Mucosa of rectum (tissue), 2 donors: ENCODE results near the gene DYRK3.
"Not testable (repeated sequence)": the region's sequence is repeated elsewhere in the genome, so short reads cannot be mapped to it uniquely, and the experiment has no call there.

Source experiments
- H3K27ac ChIP-seq, 2 donors: one replicate each; pipeline ENCODE4 v1.7.0; 2013; ENCODE audit warnings: inconsistent platforms in 2 of 2, low read depth in 2 of 2, low read length in 2 of 2
- H3K27me3 ChIP-seq, 2 donors: one replicate each; pipeline ENCODE4 v1.7.0; 2013; ENCODE audit warnings: low read length in 2 of 2; ENCODE audit not compliant: control insufficient read depth in 2 of 2, insufficient read depth in 2 of 2
- H3K36me3 ChIP-seq, 2 donors: one replicate each; pipeline ENCODE4 v1.7.0; 2013; ENCODE audit warnings: low read length in 2 of 2; ENCODE audit not compliant: control insufficient read depth in 2 of 2, insufficient read depth in 2 of 2
- H3K4me1 ChIP-seq, 2 donors: one replicate each; pipeline ENCODE4 v1.7.0; 2013; ENCODE audit warnings: low read length in 2 of 2, mild to moderate bottlenecking in 1 of 2; ENCODE audit not compliant: control insufficient read depth in 2 of 2, insufficient read depth in 2 of 2
- H3K4me3 ChIP-seq, 2 donors: one replicate each; pipeline ENCODE4 v1.7.0; 2013; ENCODE audit warnings: low read length in 2 of 2
- H3K9ac ChIP-seq, 2 donors: one replicate each; pipeline ENCODE4 v1.7.0; 2013; ENCODE audit warnings: low read length in 2 of 2, low read depth in 1 of 2, mild to moderate bottlenecking in 1 of 2
- H3K9me3 ChIP-seq, 2 donors: one replicate each; pipeline ENCODE4 v1.7.0; 2013; ENCODE audit warnings: low read length in 2 of 2; ENCODE audit not compliant: control insufficient read depth in 2 of 2
- donor health status: healthy.
- donor health status: Normal muscosa, but diverticular disease.

The DYRK3 gene

DNA sequence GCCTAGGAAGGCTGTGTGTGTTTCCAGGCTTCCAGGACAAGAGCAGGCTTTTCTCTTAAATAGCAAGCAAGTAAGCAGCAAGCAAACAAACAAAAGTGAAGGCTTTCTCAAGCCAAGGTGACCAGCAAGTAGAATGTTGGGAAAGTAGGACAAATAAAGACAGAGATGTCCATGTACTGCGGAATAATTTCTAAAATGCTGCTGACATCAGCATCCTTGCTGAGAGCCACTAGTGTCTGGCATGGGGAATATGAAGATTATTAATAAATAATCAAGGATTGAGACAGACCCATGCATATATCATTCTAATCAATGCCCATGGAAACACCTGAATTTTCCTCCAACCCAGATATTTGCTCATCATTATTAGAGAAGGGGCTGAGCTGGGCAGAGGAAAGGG, 6.4 kb upstream of the DYRK3 start:
- Histone ChIP-seq H3K36me3 (no peaks in the 10 kb centered on the region), H3K27ac (no peak overlapping the region), H3K9me3 (no peaks in the 10 kb centered on the region), H3K4me1 (no peaks in the 10 kb centered on the region), H3K9ac (no peak overlapping the region), H3K27me3 (no peaks in the 10 kb centered on the region), H3K4me3 (no peak overlapping the region)

DNA sequence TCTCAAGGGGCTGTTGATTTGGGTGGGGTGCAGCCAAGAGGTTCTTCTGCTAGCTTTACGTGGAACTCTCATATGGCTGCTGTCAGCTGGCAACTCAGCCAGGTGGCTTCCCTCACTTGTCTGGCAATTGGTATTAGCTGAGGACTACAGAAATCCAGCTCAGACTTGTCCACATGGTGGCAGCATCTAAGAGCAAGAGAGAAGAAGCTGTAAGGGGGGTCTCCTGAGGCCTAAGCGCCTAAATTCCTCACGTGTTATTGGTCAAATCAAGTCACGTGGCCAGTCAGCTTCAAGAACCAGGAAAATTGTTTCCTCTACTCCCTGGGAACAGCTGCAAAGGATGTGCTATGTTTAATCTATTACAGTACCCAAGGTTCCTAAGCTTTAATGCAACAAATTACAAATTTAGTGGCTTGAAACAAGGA, 4.2 kb upstream of the DYRK3 start:
- Histone ChIP-seq H3K27me3 (peaks cover 0 to 2% of the 10 kb centered on the region in 2 donors), H3K9ac (no peak overlapping the region), H3K9me3 (no peaks in the 10 kb centered on the region), H3K4me1 (peaks cover 10% of the 10 kb centered on the region in 2 donors), H3K27ac (no peak overlapping the region), H3K36me3 (no peaks in the 10 kb centered on the region), H3K4me3 (no peak overlapping the region)

DNA sequence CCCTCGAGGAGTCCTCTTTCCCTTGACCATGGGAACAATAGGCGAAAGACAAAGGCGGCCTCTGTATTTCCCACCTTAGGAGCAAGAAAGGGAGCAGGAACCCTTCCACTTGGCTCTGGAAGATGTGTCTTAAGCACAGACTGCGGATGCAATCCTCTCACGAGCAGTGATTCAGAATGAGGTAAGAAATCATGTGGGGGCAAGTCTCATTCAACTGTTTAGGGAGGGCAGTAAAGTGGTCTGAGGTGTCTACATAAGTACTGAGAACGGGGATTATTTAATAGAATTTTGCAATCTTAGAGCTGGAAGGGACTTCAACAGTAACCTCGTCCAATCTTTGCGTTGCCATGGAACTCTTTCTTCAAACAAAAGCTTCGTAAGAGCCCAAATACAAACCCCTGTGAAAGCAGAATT, 1.6 kb upstream of the DYRK3 start:
- Histone ChIP-seq H3K9ac (no peak overlapping the region), H3K4me1 (peaks cover 10 to 11% of the 10 kb centered on the region in 2 donors), H3K4me3 (no peak overlapping the region), H3K36me3 (no peaks in the 10 kb centered on the region), H3K27ac (no peak overlapping the region), H3K9me3 (no peaks in the 10 kb centered on the region), H3K27me3 (peaks cover 0 to 3% of the 10 kb centered on the region in 2 donors)

GRCh38 chr1:206634365-206635079, 814 bp upstream of the DYRK3 start:
- H3K9ac ChIP-seq, result peak overlapping the region; percentile 77
- H3K4me3 ChIP-seq, result peak overlapping the region; percentile 74 to 92
- no peaks in the 10 kb centered on the region for H3K9me3 ChIP-seq
- peaks cover 0 to 3% of the 10 kb centered on the region in 2 donors for H3K27me3 ChIP-seq
- H3K27ac ChIP-seq, result peak overlapping the region; percentile 46 to 56
- H3K4me1 ChIP-seq, result peaks cover 10 to 11% of the 10 kb centered on the region in 2 donors
- H3K36me3 ChIP-seq, result no peaks in the 10 kb centered on the region

GRCh38 chr1:206635978-206636345, 626 bp downstream of the DYRK3 start:
- H3K4me3 ChIP-seq, result peak overlapping the region; percentile 74 to 92
- peak overlapping the region; percentile 24 to 77 for H3K9ac ChIP-seq
- H3K27ac ChIP-seq, result peak overlapping the region in 1 of 2 donors; percentile 56
- H3K9me3 ChIP-seq, result no peaks in the 10 kb centered on the region
- H3K36me3 ChIP-seq, result no peaks in the 10 kb centered on the region
- peaks cover 10 to 11% of the 10 kb centered on the region in 2 donors for H3K4me1 ChIP-seq
- H3K27me3 ChIP-seq, result peaks cover 0 to 3% of the 10 kb centered on the region in 2 donors

- Histone ChIP-seq H3K9me3 (no peaks in the 10 kb centered on the region), H3K27ac (no peak overlapping the region), H3K4me3 (no peak overlapping the region), H3K9ac (no peak overlapping the region), H3K36me3 (no peaks in the 10 kb centered on the region), H3K4me1 (peaks cover 10 to 11% of the 10 kb centered on the region in 2 donors), H3K27me3 (peaks cover 0 to 3% of the 10 kb centered on the region in 2 donors)
Measured at GRCh38 chr1:206636671-206637070, 1.3 kb downstream of the DYRK3 start.

- Histone ChIP-seq H3K27me3 (peaks cover 0 to 3% of the 10 kb centered on the region in 2 donors), H3K36me3 (no peaks in the 10 kb centered on the region), H3K9ac (no peak overlapping the region), H3K9me3 (no peaks in the 10 kb centered on the region), H3K4me1 (peaks cover 10 to 11% of the 10 kb centered on the region in 2 donors), H3K27ac (no peak overlapping the region), H3K4me3 (no peak overlapping the region)
Measured at GRCh38 chr1:206637605-206638004, 2.3 kb downstream of the DYRK3 start.

DNA sequence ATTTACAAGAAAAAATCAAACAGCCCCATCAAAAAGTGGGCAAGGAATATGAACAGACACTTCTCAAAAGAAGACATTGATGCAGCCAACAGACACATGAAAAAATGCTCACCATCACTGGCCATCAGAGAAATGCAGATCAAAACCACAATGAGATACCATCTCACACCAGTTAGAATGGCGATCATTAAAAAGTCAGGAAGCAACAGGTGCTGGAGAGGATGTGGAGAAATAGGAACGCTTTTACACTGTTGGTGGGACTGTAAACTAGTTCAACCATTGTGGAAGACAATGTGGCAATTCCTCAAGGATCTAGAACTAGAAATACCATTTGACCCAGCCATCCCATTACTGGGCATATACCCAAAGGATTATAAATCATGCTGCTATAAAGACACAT, 6.7 kb downstream of the DYRK3 start:
- H3K36me3 ChIP-seq, H3K4me3 ChIP-seq, H3K27ac ChIP-seq, H3K4me1 ChIP-seq, H3K9me3 ChIP-seq, H3K9ac ChIP-seq, H3K27me3 ChIP-seq: not testable (repeated sequence)

- Histone ChIP-seq H3K9ac (no peak overlapping the region), H3K27ac (no peak overlapping the region), H3K27me3 (no peaks in the 10 kb centered on the region), H3K36me3 (no peaks in the 10 kb centered on the region), H3K4me1 (no peaks in the 10 kb centered on the region), H3K4me3 (no peak overlapping the region), H3K9me3 (no peaks in the 10 kb centered on the region)
Measured at GRCh38 chr1:206643118-206643698, 7.9 kb downstream of the DYRK3 start.

DNA sequence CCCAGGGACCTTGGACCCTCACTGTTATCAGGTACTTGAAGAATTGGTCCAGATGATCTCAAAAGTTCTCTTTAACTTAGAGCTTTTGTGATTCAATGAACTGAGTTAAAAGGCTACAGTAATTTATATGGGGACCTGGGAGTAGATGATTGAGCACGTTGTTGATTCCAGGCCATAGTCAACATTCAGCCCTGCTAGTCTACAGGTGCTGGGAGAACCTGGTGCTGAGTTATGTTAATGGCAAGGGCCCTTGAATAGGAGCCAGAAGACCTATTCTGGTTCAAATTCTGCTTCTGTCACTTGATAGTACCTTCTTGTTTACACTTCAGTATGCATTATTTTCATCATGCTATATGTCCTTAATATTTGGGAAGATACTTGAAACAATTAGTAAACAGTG, 11.2 kb downstream of the DYRK3 start:
- Histone ChIP-seq H3K4me3 (no peak overlapping the region), H3K27me3 (no peaks in the 10 kb centered on the region), H3K9me3 (no peaks in the 10 kb centered on the region), H3K36me3 (no peaks in the 10 kb centered on the region), H3K4me1 (no peaks in the 10 kb centered on the region), H3K27ac (no peak overlapping the region), H3K9ac (no peak overlapping the region)
